Glutamatergic neuron (in vitro differentiated cells): ENCODE measurements around the gene SPOCD1. TPM values are rescaled to one million over a fixed set of nuclear protein-coding genes. Genes with fewer than 3 reads are reported as not detected.

Experiments
- DNase-seq: peaks from one replicate; pipeline ENCODE4 v3.0.0; 2022
- H3K27ac Mint-ChIP-seq: one replicate; pipeline ENCODE4 v1.8.0; 2020; ENCODE audit warnings: mild to moderate bottlenecking, mixed read lengths, inconsistent platforms; ENCODE audit not compliant: unreplicated experiment
- H3K27me3 Mint-ChIP-seq: one replicate; pipeline ENCODE4 v1.8.0; 2020; ENCODE audit warnings: mild to moderate bottlenecking, moderate library complexity, mixed read lengths, inconsistent platforms; ENCODE audit not compliant: unreplicated experiment
- H3K36me3 Mint-ChIP-seq: one replicate; pipeline ENCODE4 v1.8.0; 2020; ENCODE audit warnings: mild to moderate bottlenecking, mixed read lengths, inconsistent platforms; ENCODE audit not compliant: unreplicated experiment
- H3K4me1 Mint-ChIP-seq: one replicate; pipeline ENCODE4 v1.8.0; 2020; ENCODE audit warnings: mild to moderate bottlenecking, low read depth, mixed read lengths, inconsistent platforms; ENCODE audit not compliant: unreplicated experiment
- H3K4me3 Mint-ChIP-seq: one replicate; pipeline ENCODE4 v1.8.0; 2020; ENCODE audit warnings: mild to moderate bottlenecking, mixed read lengths, inconsistent platforms; ENCODE audit not compliant: unreplicated experiment
- H3K9me3 Mint-ChIP-seq: one replicate; pipeline ENCODE4 v1.8.0; 2020; ENCODE audit warnings: mild to moderate bottlenecking, moderate library complexity, mixed read lengths, inconsistent platforms; ENCODE audit not compliant: unreplicated experiment
- CTCF ChIP-seq: fragments of 200-600 bp; sonication (generic); IDR thresholded peaks from one replicate; pipeline ENCODE4 v1.5.0; 2021; ENCODE audit not compliant: partially characterized antibody, unreplicated experiment
- total RNA-seq: library from RNA; stranded (reverse); fragmentation: NEBNext Ultra II Directional; extraction: Animal tissue kit (Norgen Biotek cat#: 25700); gene quantifications from one replicate; pipeline ENCODE4 v1.2.1, GENCODE V29; 2021; ENCODE audit not compliant: unreplicated experiment

Gene SPOCD1
- total RNA-seq, 1 donor from 2014 or later = 0.74 TPM

DNA sequence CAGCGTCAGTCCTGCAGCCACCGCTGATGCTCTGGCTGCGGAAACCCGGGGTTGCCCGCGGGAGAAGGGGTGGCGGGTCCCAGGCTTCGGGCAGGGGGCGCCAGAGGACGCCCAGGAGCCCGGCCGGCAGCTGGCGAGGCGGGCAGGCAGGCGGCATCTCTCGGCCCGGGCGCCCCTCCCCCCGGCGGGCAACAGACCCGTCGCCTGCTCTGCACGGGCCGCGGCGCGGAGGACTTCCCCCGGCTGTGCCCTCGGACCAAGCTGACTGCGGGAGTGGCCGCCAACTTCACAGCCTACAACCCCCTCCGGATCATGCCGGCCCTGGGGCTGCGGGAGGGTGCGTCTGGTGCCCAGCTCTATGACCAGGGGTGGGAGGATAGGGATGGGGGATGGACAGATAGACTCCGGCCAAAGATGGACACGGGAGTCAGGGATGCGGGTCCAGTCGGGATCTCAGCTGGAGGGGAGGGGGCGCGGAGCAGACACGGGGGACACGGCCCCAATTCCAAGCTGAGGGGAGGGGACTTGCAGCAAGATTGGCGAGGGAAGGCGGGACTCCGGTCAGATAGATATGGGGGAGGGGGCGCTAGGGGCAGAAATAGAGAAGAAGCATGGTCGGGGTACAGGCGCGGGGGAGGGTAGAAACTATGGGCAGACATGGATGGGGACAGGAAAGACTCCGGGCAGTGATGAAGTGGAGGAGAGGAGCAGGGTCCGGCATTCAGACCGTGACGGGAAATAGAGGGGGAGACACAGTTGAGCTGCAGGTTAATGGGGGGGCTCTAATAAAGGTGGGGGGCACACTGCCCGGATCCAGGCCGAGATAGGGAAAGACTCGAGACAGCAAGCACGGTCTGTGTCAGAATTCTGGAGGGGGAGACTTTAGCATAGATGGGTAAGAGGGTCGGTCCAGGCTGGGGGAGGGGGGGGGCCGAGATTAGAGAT is 52.8 kb downstream of the SPOCD1 start:
- no peak overlapping the region for H3K27ac Mint-ChIP-seq
- peaks cover 21% of the 10 kb centered on the region for H3K4me1 Mint-ChIP-seq
- H3K36me3 Mint-ChIP-seq = no peaks in the 10 kb centered on the region
- H3K4me3 Mint-ChIP-seq = peak overlapping the region; percentile 88
- H3K27me3 Mint-ChIP-seq = peaks cover 5% of the 10 kb centered on the region
- peak; percentile 68 for TF ChIP-seq CTCF
- DNase-seq = peak; percentile 87
- H3K9me3 Mint-ChIP-seq = peaks cover 10% of the 10 kb centered on the region

GRCh38 chr1:31762323-31762722 is 53.5 kb downstream of the SPOCD1 start:
- TF ChIP-seq CTCF = no peak
- Mint-ChIP-seq H3K4me1 (peaks cover 26% of the 10 kb centered on the region), H3K27me3 (peaks cover 5% of the 10 kb centered on the region), H3K36me3 (no peaks in the 10 kb centered on the region), H3K27ac (no peak overlapping the region), H3K4me3 (peak overlapping the region; percentile 76), H3K9me3 (peaks cover 8% of the 10 kb centered on the region)
- no peak for DNase-seq

- DNase-seq = no peak
- peak overlapping the region; percentile 64 for H3K27ac Mint-ChIP-seq
- peaks cover 8% of the 10 kb centered on the region for H3K27me3 Mint-ChIP-seq
- H3K4me3 Mint-ChIP-seq = peak overlapping the region; percentile 76
- H3K4me1 Mint-ChIP-seq = peaks cover 26% of the 10 kb centered on the region
- H3K36me3 Mint-ChIP-seq = no peaks in the 10 kb centered on the region
- no peak for TF ChIP-seq CTCF
- H3K9me3 Mint-ChIP-seq = peaks cover 8% of the 10 kb centered on the region
Observed at GRCh38 chr1:31761883-31762282, 53.9 kb downstream of the SPOCD1 start.

DNA sequence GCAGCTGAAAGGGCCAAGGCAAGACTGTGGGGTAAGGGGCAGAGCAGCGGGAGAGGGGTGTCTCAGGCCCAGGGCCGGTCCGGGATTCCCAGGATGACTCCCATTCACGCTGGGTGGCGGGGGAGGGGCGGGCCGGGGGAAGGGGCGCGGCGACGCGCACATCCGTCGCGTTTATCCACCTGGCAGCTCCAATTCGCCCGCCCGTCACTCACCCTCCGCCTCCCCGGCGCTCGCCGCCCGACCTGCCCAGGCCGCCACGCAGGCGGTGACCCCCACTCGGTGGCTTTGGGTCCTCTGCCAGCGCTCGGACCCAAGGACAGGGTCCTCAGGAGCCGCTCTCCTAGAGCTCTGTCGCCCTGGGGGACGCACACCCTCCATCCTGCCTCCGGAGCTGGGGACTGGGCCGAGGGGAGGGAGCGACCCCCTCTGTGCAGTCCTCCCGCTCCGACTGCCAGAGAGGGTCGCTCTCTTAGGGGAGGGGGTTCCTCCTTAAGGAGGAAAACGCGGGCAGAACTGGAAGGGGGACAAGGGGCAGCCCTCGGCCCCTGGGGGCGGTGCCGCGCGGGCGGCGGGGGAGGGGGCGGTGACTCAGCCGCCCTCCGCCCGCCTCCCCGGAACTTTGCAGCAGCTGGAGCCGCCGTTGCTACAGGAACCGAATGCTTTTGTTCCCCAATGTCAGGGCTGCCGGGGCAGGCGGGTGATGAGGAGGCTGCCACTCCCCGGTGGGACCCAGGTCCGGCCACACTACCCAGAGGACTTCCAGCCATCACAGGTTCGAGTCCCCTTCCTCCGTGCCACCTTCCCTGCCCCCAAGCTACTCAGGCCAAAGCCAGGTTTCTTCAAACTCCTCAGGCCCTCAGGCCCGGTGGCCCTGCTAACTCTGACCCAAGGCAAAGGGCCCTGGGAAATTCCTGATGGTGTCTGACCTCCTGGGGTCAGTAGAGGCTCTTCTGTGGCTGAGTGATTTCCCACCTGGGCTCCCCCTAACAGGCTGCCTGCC is 55.1 kb downstream of the SPOCD1 start:
- Mint-ChIP-seq H3K4me1 (peaks cover 26% of the 10 kb centered on the region), H3K36me3 (no peaks in the 10 kb centered on the region), H3K4me3 (peak overlapping the region; percentile 64), H3K27ac (no peak overlapping the region), H3K27me3 (peaks cover 8% of the 10 kb centered on the region), H3K9me3 (peaks cover 8% of the 10 kb centered on the region)
- no peak for TF ChIP-seq CTCF
- DNase-seq = peak; percentile 66
